Measurements from ENCODE around the gene KCNQ1. TPM values are rescaled to one million over a fixed set of nuclear protein-coding genes. Genes with fewer than 3 reads are reported as not detected.

KCNQ1 gene
- total RNA-seq, 2 experiments from 2014 or later = 9.1 to 10.9 TPM

- Mint-ChIP-seq H3K4me3 (no peak overlapping the region), H3K4me1 (peaks cover 7% of the 10 kb centered on the region), H3K27me3 (no peaks in the 10 kb centered on the region), H3K9me3 (ENCODE audit: low read depth) (no peaks in the 10 kb centered on the region), H3K27ac (no peak overlapping the region), H3K36me3 (ENCODE audit: low read depth) (no peaks in the 10 kb centered on the region)
- DNase-seq = peak; percentile 2
- no peak for ATAC-seq
- ChIA-PET POLR2A (no interaction called here), CTCF (no interaction called here)
- intact Hi-C loops (cut with DNase I, micrococcal nuclease) = no loop called here
These were observed 334.1 kb downstream of the KCNQ1 start for GRCh38 chr11:2778630-2779498.

- no peaks in the 10 kb centered on the region for H3K36me3 Mint-ChIP-seq (ENCODE audit: low read depth)
- CTCF ChIA-PET = no interaction called here
- no peak for ATAC-seq
- intact Hi-C loops (cut with DNase I, micrococcal nuclease) = no loop called here
- no peaks in the 10 kb centered on the region for H3K9me3 Mint-ChIP-seq (ENCODE audit: low read depth)
- peaks cover 6% of the 10 kb centered on the region for H3K4me1 Mint-ChIP-seq
- DNase-seq = peak; percentile 2
- H3K4me3 Mint-ChIP-seq = no peak overlapping the region
- no peak overlapping the region for H3K27ac Mint-ChIP-seq
- no peaks in the 10 kb centered on the region for H3K27me3 Mint-ChIP-seq
- POLR2A ChIA-PET = no interaction called here
These were observed 334.7 kb downstream of the KCNQ1 start for GRCh38 chr11:2779499-2779980.

DNA sequence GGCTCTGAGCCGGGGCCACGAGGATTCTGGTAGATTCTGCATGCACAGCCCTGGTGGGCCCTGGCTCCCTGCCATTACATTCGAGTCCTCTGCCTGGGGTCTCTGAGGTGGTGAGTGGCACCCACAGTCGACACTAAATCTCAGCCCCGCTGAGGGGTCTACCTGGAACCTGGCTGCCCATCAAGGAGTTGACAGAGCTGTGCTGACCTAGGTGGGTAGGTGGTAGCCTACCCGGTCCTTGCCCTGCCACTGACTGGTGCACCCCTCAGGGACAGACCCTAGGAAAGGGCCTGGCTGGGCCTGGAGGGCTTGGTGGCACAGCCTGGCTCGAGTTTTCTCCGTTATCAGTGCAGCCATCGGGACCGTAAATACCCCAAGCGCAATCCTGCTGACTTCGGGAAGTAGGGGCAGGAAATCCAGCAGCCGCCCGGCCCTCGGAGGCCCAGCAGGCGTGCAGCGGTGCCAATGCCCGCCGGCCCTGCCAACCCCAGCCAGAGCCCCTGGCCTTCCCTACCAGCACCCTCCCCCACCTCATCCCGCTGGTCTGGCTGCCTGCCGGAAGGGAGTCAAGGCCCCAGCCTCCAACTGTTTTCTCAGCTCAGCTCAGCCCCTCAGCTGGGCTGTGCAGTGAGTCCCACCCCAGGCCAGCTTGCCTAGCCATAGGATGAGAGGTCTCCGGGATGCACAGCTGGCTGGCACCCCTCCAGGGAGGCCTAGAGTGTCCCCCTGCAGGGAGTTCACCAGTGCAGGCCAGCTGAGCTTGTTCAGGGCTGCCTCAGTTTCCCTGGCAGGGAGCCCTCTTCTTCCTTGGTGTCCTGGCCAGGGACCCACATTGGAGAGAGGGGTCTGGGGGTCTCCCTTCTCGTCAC is 335.4 kb downstream of the KCNQ1 start:
- intact Hi-C loops (cut with DNase I, micrococcal nuclease) = no loop called here
- Mint-ChIP-seq H3K27me3 (no peaks in the 10 kb centered on the region), H3K9me3 (ENCODE audit: low read depth) (no peaks in the 10 kb centered on the region), H3K27ac (no peak overlapping the region), H3K4me1 (no peaks in the 10 kb centered on the region), H3K4me3 (no peak overlapping the region), H3K36me3 (ENCODE audit: low read depth) (no peaks in the 10 kb centered on the region)
- no peak for ATAC-seq
- ChIA-PET CTCF (no interaction called here), POLR2A (no interaction called here)
- peak; percentile 2 for DNase-seq

DNA sequence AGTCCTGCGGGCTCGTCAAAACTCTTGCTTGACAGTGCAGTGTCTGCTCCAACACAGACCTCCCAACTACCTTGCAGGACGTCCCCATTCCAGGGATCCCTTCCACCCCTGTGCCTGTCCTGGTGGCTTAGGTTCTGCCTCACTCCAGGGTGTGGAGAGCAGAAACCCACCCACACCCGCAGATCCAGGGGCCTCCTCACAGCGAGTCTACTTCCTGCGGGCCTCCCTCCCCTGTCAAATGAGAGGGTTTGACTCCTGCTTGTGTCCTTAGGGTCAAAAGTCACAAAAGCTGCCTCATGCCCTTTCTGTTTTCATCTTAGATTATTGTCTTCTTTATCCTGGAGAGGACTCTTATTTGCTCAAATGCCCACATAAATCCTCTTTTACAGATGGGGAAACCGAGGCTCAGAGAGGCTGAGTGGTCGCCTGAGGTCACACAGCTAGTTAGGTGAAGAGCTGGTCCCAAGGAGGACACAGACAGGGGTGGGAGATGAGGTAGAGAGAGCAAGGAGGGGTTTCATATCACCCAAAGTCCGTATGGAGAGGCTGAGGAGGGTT is 336.1 kb downstream of the KCNQ1 start:
- ATAC-seq (no peak), DNase-seq (peak; percentile 1)
- H3K27me3 Mint-ChIP-seq = no peaks in the 10 kb centered on the region
- intact Hi-C loops (cut with DNase I, micrococcal nuclease) = no loop called here
- H3K36me3 Mint-ChIP-seq (ENCODE audit: low read depth) = no peaks in the 10 kb centered on the region
- no peak overlapping the region for H3K4me3 Mint-ChIP-seq
- ChIA-PET POLR2A (no interaction called here), CTCF (interaction anchor here (0.8 kb wide), 1 partner anchor 107 kb away, joined by 4 read pairs; no protein-coding TSS in a partner anchor)
- H3K4me1 Mint-ChIP-seq = no peaks in the 10 kb centered on the region
- no peaks in the 10 kb centered on the region for H3K9me3 Mint-ChIP-seq (ENCODE audit: low read depth)
- no peak overlapping the region for H3K27ac Mint-ChIP-seq

DNA sequence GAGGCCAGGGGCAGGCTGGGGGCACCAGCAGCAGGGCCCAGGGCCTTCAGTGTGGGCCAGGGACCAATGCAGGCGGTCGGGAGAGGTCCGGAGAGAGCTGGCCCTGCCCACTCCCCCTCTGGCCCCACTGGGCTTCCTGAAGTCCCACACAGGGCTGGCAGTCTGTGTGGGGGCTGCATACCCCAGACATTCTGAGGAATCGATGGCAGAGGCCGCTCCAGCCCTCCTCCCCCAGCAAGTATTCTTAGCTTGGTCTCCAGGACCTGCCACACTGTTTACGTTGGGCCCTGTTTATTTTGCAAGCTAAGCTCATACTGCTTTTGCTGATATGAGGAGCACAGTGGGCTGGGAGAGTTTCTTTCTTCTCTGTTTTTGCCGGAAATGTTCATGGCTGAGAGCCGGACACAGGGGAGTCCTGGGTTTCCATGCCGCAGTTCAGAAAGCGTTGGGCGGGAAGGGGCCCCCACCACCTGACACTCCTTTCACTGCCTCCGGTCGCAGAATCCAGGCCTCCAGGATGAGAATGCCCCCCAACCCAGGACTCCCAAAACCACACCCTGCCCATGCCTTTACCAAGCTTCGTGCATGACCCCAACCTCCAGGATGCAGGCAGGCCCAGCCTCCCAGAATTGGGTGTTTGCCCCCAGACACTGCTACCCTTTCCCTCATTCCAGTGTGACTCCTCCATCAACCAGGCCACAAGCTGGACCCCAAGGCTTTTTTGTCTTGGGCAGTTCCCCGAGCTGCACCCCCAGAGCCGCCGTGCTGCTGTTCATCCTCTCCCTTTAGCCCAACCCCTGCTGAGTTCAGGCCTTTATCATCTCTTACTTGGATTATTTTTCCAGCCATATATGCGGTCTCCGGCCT is 336.8 kb downstream of the KCNQ1 start:
- peak; percentile 2 for DNase-seq
- no peak overlapping the region for H3K27ac Mint-ChIP-seq
- intact Hi-C loops (cut with DNase I, micrococcal nuclease) = no loop called here
- ATAC-seq = no peak
- H3K4me1 Mint-ChIP-seq = no peaks in the 10 kb centered on the region
- no peaks in the 10 kb centered on the region for H3K36me3 Mint-ChIP-seq (ENCODE audit: low read depth)
- ChIA-PET POLR2A (no interaction called here), CTCF (interaction anchor here (0.8 kb wide), 1 partner anchor 106 kb away, joined by 4 read pairs; no protein-coding TSS in a partner anchor)
- no peak overlapping the region for H3K4me3 Mint-ChIP-seq
- H3K27me3 Mint-ChIP-seq = no peaks in the 10 kb centered on the region
- no peaks in the 10 kb centered on the region for H3K9me3 Mint-ChIP-seq (ENCODE audit: low read depth)

GRCh38 chr11:2782769-2783168 is 338.0 kb downstream of the KCNQ1 start:
- Mint-ChIP-seq H3K36me3 (ENCODE audit: low read depth) (no peaks in the 10 kb centered on the region), H3K4me1 (no peaks in the 10 kb centered on the region), H3K27me3 (no peaks in the 10 kb centered on the region), H3K4me3 (no peak overlapping the region), H3K27ac (no peak overlapping the region), H3K9me3 (ENCODE audit: low read depth) (no peaks in the 10 kb centered on the region)
- intact Hi-C loops (cut with DNase I, micrococcal nuclease) = no loop called here
- no peak for DNase-seq
- ATAC-seq = no peak
- CTCF ChIA-PET = no interaction called here
- POLR2A ChIA-PET = no interaction called here

DNA sequence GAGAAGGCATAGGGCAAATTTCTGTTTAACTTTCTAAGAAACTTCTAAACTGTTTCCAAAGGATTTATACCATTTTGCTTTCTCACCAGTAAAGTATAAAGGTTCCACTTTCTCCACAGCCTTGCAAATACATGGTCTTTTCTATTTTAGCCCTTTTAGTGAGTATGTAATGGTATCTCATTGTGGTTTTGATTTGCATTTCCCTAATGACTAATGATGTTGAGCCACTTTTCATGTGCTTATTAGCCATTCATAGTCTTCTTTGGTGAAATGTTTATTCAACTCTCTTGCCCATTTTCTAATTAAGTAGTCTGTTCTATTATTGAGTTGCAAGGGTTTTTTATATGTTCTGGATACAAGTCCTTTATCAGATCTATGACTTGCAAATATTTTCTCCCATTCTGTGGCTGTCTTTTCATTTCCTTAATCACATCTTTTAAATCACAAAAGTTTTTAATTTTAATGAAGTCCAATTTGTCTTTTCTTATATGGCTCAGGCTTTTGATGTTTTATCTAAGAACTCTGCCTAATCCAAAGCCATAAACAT is 338.8 kb downstream of the KCNQ1 start:
- H3K4me1 Mint-ChIP-seq = no peaks in the 10 kb centered on the region
- no peaks in the 10 kb centered on the region for H3K27me3 Mint-ChIP-seq
- CTCF ChIA-PET = interaction anchor here (0.8 kb wide), 1 partner anchor 31 kb away, joined by 3 read pairs; no protein-coding TSS in a partner anchor
- H3K27ac Mint-ChIP-seq = no peak overlapping the region
- H3K9me3 Mint-ChIP-seq (ENCODE audit: low read depth) = no peaks in the 10 kb centered on the region
- no peaks in the 10 kb centered on the region for H3K36me3 Mint-ChIP-seq (ENCODE audit: low read depth)
- intact Hi-C loops (cut with DNase I, micrococcal nuclease) = no loop called here
- POLR2A ChIA-PET = no interaction called here
- no peak overlapping the region for H3K4me3 Mint-ChIP-seq
- DNase-seq = no peak
- ATAC-seq = no peak

GRCh38 chr11:2787816-2788167 is 343.0 kb downstream of the KCNQ1 start:
- ChIA-PET CTCF (no interaction called here), POLR2A (no interaction called here)
- no peak overlapping the region for H3K27ac Mint-ChIP-seq
- no peaks in the 10 kb centered on the region for H3K4me1 Mint-ChIP-seq
- H3K27me3 Mint-ChIP-seq = no peaks in the 10 kb centered on the region
- no peaks in the 10 kb centered on the region for H3K36me3 Mint-ChIP-seq (ENCODE audit: low read depth)
- no peaks in the 10 kb centered on the region for H3K9me3 Mint-ChIP-seq (ENCODE audit: low read depth)
- H3K4me3 Mint-ChIP-seq = no peak overlapping the region
- ATAC-seq (no peak), DNase-seq (no peak)
- intact Hi-C loops (cut with DNase I, micrococcal nuclease) = no loop called here

GRCh38 chr11:2788168-2789071 is 343.6 kb downstream of the KCNQ1 start:
- ATAC-seq (no peak), DNase-seq (peak; percentile 1)
- H3K36me3 Mint-ChIP-seq (ENCODE audit: low read depth) = no peaks in the 10 kb centered on the region
- CTCF ChIA-PET = no interaction called here
- intact Hi-C loops (cut with DNase I, micrococcal nuclease) = no loop called here
- H3K27ac Mint-ChIP-seq = no peak overlapping the region
- no peak overlapping the region for H3K4me3 Mint-ChIP-seq
- POLR2A ChIA-PET = no interaction called here
- H3K9me3 Mint-ChIP-seq (ENCODE audit: low read depth) = no peaks in the 10 kb centered on the region
- H3K4me1 Mint-ChIP-seq = no peaks in the 10 kb centered on the region
- H3K27me3 Mint-ChIP-seq = no peaks in the 10 kb centered on the region

DNA sequence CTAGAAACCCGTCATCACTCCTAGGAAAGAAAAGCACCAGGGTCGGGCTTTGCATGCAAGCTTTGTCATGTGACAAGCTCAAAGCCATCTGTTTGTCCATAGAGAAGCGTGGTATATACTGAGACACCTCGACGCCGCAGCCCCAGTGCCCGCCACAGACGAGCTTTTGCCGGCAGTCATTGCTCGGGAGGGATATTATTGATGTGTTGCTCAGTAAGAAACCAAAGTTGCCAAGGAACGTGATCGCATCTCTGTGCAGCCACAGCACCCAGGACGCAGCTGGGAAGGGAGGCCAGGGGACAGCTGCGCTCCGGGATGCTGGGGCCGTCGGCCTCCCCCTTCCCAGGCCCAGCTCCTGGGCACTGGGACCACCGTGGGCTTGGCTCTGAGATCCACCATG is 344.5 kb downstream of the KCNQ1 start:
- H3K4me3 Mint-ChIP-seq = no peak overlapping the region
- H3K27ac Mint-ChIP-seq = no peak overlapping the region
- no peaks in the 10 kb centered on the region for H3K4me1 Mint-ChIP-seq
- no peaks in the 10 kb centered on the region for H3K9me3 Mint-ChIP-seq (ENCODE audit: low read depth)
- ATAC-seq (no peak), DNase-seq (peak; percentile 1)
- H3K27me3 Mint-ChIP-seq = no peaks in the 10 kb centered on the region
- CTCF ChIA-PET = no interaction called here
- POLR2A ChIA-PET = no interaction called here
- no peaks in the 10 kb centered on the region for H3K36me3 Mint-ChIP-seq (ENCODE audit: low read depth)
- intact Hi-C loops (cut with DNase I, micrococcal nuclease) = no loop called here
